SK-N-SH (cell line): ENCODE results near the gene ENDOV. TPM values are rescaled to one million over a fixed set of nuclear protein-coding genes. Genes with fewer than 3 reads are reported as not detected.

Source experiments
- CTCF ChIA-PET: fragments of 300-600, 350-600 bp; formaldehyde crosslinking; extraction: SDS; loops from one replicate; lab custom pipeline; 2021; lab: Yijun Ruan, JAX
- POLR2A ChIA-PET: fragments of 350-600 bp; sonication (Branson Sonifier 250); formaldehyde crosslinking; extraction: SDS; loops from one replicate; lab custom pipeline; 2020; ENCODE audit warnings: antibody characterized with exemption, inconsistent platforms; lab: Yijun Ruan, JAX
- DNase-seq: peaks from one replicate; pipeline ENCODE4 v3.0.0; 2012
- H2AFZ ChIP-seq: fragments of 200-600 bp; sonication (generic); 2 replicates; pipeline ENCODE4 v1.8.1; 2016; ENCODE audit warnings: antibody characterized with exemption, mild to moderate bottlenecking, low read depth
- H3F3A ChIP-seq: fragments of 200-600 bp; sonication (generic); replicated peaks from 2 replicates; pipeline ENCODE3; 2016; ENCODE audit warnings: antibody characterized with exemption, mild to moderate bottlenecking; ENCODE audit not compliant: insufficient read depth
- H3K27ac ChIP-seq, 2 experiments: fragments of 200-500 bp in 1 of 2; fragments of 200-600 bp in 1 of 2; sonication (Bioruptor generic) in 1 of 2; sonication (generic), shearing (Covaris generic) in 1 of 2; 2 replicates each; pipeline versions ENCODE4 v1.5.1 to v1.6.1; 2014 to 2016; ENCODE audit warnings: low read depth in 2 of 2, inconsistent platforms in 1 of 2, low read length in 1 of 2, mild to moderate bottlenecking in 1 of 2, mixed read lengths in 1 of 2
- H3K27me3 ChIP-seq: fragments of 200-600 bp; sonication (generic), shearing (Covaris generic); 2 replicates; pipeline ENCODE4 v1.6.1; 2016; ENCODE audit warnings: mixed run types; ENCODE audit not compliant: insufficient read depth
- H3K36me3 ChIP-seq, 2 experiments: fragments of 200-500 bp in 1 of 2; fragments of 200-600 bp in 1 of 2; sonication (Bioruptor generic) in 1 of 2; sonication (generic) in 1 of 2; replicated peaks in 1 of 2; 2 replicates each; pipeline versions ENCODE3 to v1.5.1; 2014 to 2016; ENCODE audit warnings: low read length in 1 of 2, mild to moderate bottlenecking in 1 of 2; ENCODE audit not compliant: insufficient read depth in 2 of 2, control insufficient read depth in 1 of 2
- H3K4me1 ChIP-seq, 2 experiments: fragments of 200-500 bp in 1 of 2; fragments of 200-600 bp in 1 of 2; sonication (Bioruptor generic) in 1 of 2; sonication (generic), shearing (Covaris generic) in 1 of 2; 2 replicates each; pipeline versions ENCODE4 v1.5.1 to v1.6.1; 2014 to 2016; ENCODE audit warnings: low read depth in 1 of 2, low read length in 1 of 2, mixed run types in 1 of 2; ENCODE audit not compliant: insufficient read depth in 2 of 2, control insufficient read depth in 1 of 2
- H3K4me2 ChIP-seq: fragments of 200-600 bp; sonication (generic), shearing (Covaris generic); 2 replicates; pipeline ENCODE4 v1.6.1; 2017; ENCODE audit warnings: mixed run types
- H3K4me3 ChIP-seq, 2 experiments: fragments of 200-500 bp in 1 of 2; fragments of 200-600 bp in 1 of 2; sonication (Bioruptor generic) in 1 of 2; sonication (generic), shearing (Covaris generic) in 1 of 2; 2 replicates each; pipeline versions ENCODE4 v1.5.1 to v1.8.1; 2014 to 2016; ENCODE audit warnings: low read depth in 2 of 2, inconsistent platforms in 1 of 2, low read length in 1 of 2, mild to moderate bottlenecking in 1 of 2, mixed read lengths in 1 of 2, moderate library complexity in 1 of 2
- H3K79me2 ChIP-seq: fragments of 200-600 bp; sonication (generic); 2 replicates; pipeline ENCODE4 v1.8.1; 2017; ENCODE audit warnings: mild to moderate bottlenecking; ENCODE audit not compliant: insufficient read depth
- H3K9ac ChIP-seq: fragments of 200-600 bp; sonication (generic); 2 replicates; pipeline ENCODE4 v1.6.1; 2017; ENCODE audit warnings: mixed run types
- H3K9me2 ChIP-seq: fragments of 200-600 bp; sonication (generic); 2 replicates; pipeline ENCODE4 v1.6.1; 2017; ENCODE audit warnings: mixed run types
- H3K9me3 ChIP-seq: fragments of 200-600 bp; sonication (generic); 2 replicates; pipeline ENCODE4 v1.6.1; 2017; ENCODE audit warnings: mixed run types, mild to moderate bottlenecking, moderate library complexity
- H4K20me1 ChIP-seq: fragments of 200-600 bp; sonication (generic); 2 replicates; pipeline ENCODE4 v1.6.1; 2017; ENCODE audit warnings: mild to moderate bottlenecking, mixed run types; ENCODE audit not compliant: insufficient read depth
- CHD2 ChIP-seq: fragments of 150-350 bp; IDR thresholded peaks from 2 replicates; pipeline ENCODE4 v1.6.1; 2018; ENCODE audit warnings: low read length; ENCODE audit not compliant: partially characterized antibody
- ELF1 ChIP-seq: IDR thresholded peaks from 2 replicates; pipeline ENCODE4 v1.4.0; 2012
- FOXJ3 ChIP-seq: sonication (generic); formaldehyde crosslinking; IDR thresholded peaks from 2 replicates; pipeline ENCODE4 v1.5.1; 2020; ENCODE audit warnings: mild to moderate bottlenecking, missing genetic modification reagents
- GABPA ChIP-seq: IDR thresholded peaks from 2 replicates; pipeline ENCODE4 v1.4.0; 2012; ENCODE audit warnings: low read depth, mild to moderate bottlenecking
- JUND ChIP-seq: IDR thresholded peaks from 2 replicates; pipeline ENCODE4 v1.4.0; 2012
- MEF2A ChIP-seq: IDR thresholded peaks from 2 replicates; pipeline ENCODE4 v1.4.0; 2012; ENCODE audit warnings: low read depth, borderline replicate concordance
- NFIC ChIP-seq: IDR thresholded peaks from 2 replicates; pipeline ENCODE4 v1.4.0; 2012; ENCODE audit warnings: borderline replicate concordance
- POLR2AphosphoS5 ChIP-seq: IDR thresholded peaks from 2 replicates; pipeline ENCODE4 v1.6.1; 2012; ENCODE audit warnings: low read depth, low read length
- RAD21 ChIP-seq: IDR thresholded peaks from 2 replicates; pipeline ENCODE4 v1.6.1; 2012; ENCODE audit warnings: mild to moderate bottlenecking, low read length
- RCOR1 ChIP-seq: fragments of 150-350 bp; IDR thresholded peaks from 2 replicates; pipeline ENCODE4 v1.6.1; 2017; ENCODE audit warnings: antibody characterized with exemption, low read length
- RXRA ChIP-seq: IDR thresholded peaks from 2 replicates; pipeline ENCODE4 v1.4.0; 2012; ENCODE audit warnings: low read depth, mild to moderate bottlenecking, borderline replicate concordance
- SIN3A ChIP-seq: IDR thresholded peaks from 2 replicates; pipeline ENCODE4 v1.6.1; 2012; ENCODE audit warnings: low read depth, mild to moderate bottlenecking, low read length, moderate library complexity, borderline replicate concordance
- SMC3 ChIP-seq: IDR thresholded peaks from 2 replicates; pipeline ENCODE4 v1.6.1; 2012; ENCODE audit warnings: low read depth, low read length, improper control_type of control experiment
- TAF1 ChIP-seq: IDR thresholded peaks from 2 replicates; pipeline ENCODE4 v1.6.1; 2012; ENCODE audit warnings: low read depth, mild to moderate bottlenecking, low read length, moderate library complexity, borderline replicate concordance
- TCF12 ChIP-seq: IDR thresholded peaks from 2 replicates; pipeline ENCODE4 v1.4.0; 2012
- TEAD4 ChIP-seq: IDR thresholded peaks from 2 replicates; pipeline ENCODE4 v1.4.0; 2012; ENCODE audit warnings: mild to moderate bottlenecking, borderline replicate concordance; ENCODE audit not compliant: insufficient read depth
- WGBS: methylation state at CpG from one replicate; pipeline ENCODE4 v1.1.6; 2017; ENCODE audit warnings: low lambda C conversion rate; 5-methylcytosine and 5-hydroxymethylcytosine counted together
- polyA plus RNA-seq, 3 experiments: library from polyadenylated mRNA; depleted of rRNA; stranded (reverse); fragments of >200 nt; gene quantifications; 2 replicates each; pipeline ENCODE4 v1.2.3, GENCODE V29; 2012
- TF ChIP-seq, protein P1 (sequence below): IDR thresholded peaks from 2 replicates; pipeline ENCODE4; 2012
- TF ChIP-seq, protein P2 (sequence below): fragments of 150-350 bp; IDR thresholded peaks from 2 replicates; pipeline ENCODE4 v1.6.1; 2016; ENCODE audit warnings: mild to moderate bottlenecking, low read depth, low read length
- TF ChIP-seq, protein P3 (sequence below): IDR thresholded peaks from 2 replicates; pipeline ENCODE4 v1.4.0; 2012; ENCODE audit warnings: low read depth, borderline replicate concordance
- TF ChIP-seq, protein P4 (sequence below): IDR thresholded peaks from 2 replicates; pipeline ENCODE4 v1.4.0; 2012; ENCODE audit warnings: low read depth

Gene ENDOV
- polyA plus RNA-seq, 1 of the 3 experiments (the other 2 are of a cell fraction), result 83.6 TPM

DNA sequence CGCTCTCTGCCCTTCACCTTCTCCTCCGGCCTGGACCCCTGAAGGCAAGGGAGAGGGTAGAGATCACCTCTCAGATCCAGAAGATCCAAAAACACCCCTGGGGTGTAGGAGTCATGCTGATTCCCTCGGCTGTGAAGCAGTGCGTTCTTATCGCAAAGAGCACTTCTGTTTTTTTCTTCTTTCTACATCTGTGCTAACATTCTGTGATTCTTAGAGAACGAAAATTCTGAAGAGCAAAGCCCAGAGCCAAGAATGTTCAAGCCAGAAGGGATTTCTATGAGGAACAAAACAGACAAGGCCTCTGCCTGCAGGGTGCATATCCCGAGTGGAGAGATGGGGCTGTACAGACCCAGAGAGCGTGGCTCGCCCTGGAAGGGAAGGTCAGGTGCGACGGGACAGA, 44.3 kb downstream of the ENDOV start:
- no peak overlapping the region for H3K4me3 ChIP-seq
- no peak overlapping the region for H2AFZ ChIP-seq
- H3F3A ChIP-seq, result peaks cover 5% of the 10 kb centered on the region
- H3K4me2 ChIP-seq, result no peak overlapping the region
- peaks cover 20% of the 10 kb centered on the region; the same call in 1 of the 2 replicates for H3K27me3 ChIP-seq
- POLR2A ChIA-PET, result no interaction called here
- CTCF ChIA-PET, result interaction anchor here (0.9 to 1.1 kb wide), 2 partner anchors 16 to 32 kb away, joined by 3 to 4 read pairs; no protein-coding TSS in a partner anchor
- WGBS, result 68% methylated on average over 11 of the region's 11 CpGs
- no peaks in the 10 kb centered on the region for H3K9me2 ChIP-seq
- H3K4me1 ChIP-seq, result peaks cover 0 to 8% of the 10 kb centered on the region in 2 experiments; a peak in 1 of 4 replicates
- H3K79me2 ChIP-seq, result no peaks in the 10 kb centered on the region
- no peaks in the 10 kb centered on the region for H3K36me3 ChIP-seq
- no peak overlapping the region for H3K27ac ChIP-seq
- no peak for DNase-seq
- no peak overlapping the region for H3K9ac ChIP-seq
- no peak for TF ChIP-seq TEAD4
- TF ChIP-seq NFIC, result no peak
- no peak for TF ChIP-seq MEF2A
- TF ChIP-seq CHD2, result no peak
- TF ChIP-seq FOXJ3 (CRISPR knock-in tag), result no peak
- TF ChIP-seq, protein P1, sequence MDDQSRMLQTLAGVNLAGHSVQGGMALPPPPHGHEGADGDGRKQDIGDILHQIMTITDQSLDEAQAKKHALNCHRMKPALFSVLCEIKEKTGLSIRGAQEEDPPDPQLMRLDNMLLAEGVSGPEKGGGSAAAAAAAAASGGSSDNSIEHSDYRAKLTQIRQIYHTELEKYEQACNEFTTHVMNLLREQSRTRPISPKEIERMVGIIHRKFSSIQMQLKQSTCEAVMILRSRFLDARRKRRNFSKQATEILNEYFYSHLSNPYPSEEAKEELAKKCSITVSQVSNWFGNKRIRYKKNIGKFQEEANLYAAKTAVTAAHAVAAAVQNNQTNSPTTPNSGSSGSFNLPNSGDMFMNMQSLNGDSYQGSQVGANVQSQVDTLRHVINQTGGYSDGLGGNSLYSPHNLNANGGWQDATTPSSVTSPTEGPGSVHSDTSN, result no peak
- TF ChIP-seq, protein P2, sequence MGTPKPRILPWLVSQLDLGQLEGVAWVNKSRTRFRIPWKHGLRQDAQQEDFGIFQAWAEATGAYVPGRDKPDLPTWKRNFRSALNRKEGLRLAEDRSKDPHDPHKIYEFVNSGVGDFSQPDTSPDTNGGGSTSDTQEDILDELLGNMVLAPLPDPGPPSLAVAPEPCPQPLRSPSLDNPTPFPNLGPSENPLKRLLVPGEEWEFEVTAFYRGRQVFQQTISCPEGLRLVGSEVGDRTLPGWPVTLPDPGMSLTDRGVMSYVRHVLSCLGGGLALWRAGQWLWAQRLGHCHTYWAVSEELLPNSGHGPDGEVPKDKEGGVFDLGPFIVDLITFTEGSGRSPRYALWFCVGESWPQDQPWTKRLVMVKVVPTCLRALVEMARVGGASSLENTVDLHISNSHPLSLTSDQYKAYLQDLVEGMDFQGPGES, result no peak
- TF ChIP-seq SIN3A, result no peak
- no peak for TF ChIP-seq JUND
- TF ChIP-seq, protein P3, sequence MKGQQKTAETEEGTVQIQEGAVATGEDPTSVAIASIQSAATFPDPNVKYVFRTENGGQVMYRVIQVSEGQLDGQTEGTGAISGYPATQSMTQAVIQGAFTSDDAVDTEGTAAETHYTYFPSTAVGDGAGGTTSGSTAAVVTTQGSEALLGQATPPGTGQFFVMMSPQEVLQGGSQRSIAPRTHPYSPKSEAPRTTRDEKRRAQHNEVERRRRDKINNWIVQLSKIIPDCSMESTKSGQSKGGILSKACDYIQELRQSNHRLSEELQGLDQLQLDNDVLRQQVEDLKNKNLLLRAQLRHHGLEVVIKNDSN, result no peak
- TF ChIP-seq RAD21, result no peak
- TF ChIP-seq POLR2AphosphoS5, result no peak
- TF ChIP-seq, protein P4, sequence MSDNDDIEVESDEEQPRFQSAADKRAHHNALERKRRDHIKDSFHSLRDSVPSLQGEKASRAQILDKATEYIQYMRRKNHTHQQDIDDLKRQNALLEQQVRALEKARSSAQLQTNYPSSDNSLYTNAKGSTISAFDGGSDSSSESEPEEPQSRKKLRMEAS, result no peak
- no peaks in the 10 kb centered on the region for H4K20me1 ChIP-seq
- H3K9me3 ChIP-seq, result no peaks in the 10 kb centered on the region

DNA sequence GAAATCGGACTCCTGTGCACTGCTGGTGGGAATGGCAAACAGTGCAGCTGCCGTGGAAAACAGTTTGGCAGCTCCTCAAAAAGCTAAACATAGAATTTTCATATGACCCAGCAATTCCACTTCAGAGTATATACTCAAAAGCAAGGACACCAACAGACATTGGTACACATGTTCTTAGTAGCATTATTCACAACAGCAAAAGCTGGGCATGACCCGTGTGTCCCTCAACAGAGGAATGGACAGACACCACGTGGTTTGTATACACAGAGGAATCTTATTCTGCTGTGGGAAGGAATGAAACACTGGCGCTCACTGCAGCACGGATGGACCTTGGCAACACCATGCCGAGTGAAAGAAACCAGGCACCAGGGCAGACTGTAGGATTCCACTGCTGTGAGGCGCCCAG, 45.5 kb downstream of the ENDOV start:
- Histone ChIP-seq H2AFZ (no peak overlapping the region), H3K27ac (no peak overlapping the region), H3F3A (peaks cover 2% of the 10 kb centered on the region), H3K27me3 (peaks cover 30% of the 10 kb centered on the region), H3K9ac (no peak overlapping the region), H3K79me2 (no peaks in the 10 kb centered on the region), H3K4me3 (no peak overlapping the region), H3K9me2 (no peaks in the 10 kb centered on the region), H3K9me3 (no peaks in the 10 kb centered on the region)
- CTCF ChIA-PET, result no interaction called here
- WGBS, result 56% methylated on average over 8 of the region's 8 CpGs
- TF ChIP-seq RXRA (no peak), GABPA (no peak), ELF1 (no peak), TCF12 (no peak), FOXJ3 (CRISPR knock-in tag) (no peak), RCOR1 (no peak), MEF2A (no peak), SIN3A (no peak), TAF1 (no peak), SMC3 (no peak)
- TF ChIP-seq, protein P2, result no peak
- TF ChIP-seq, all 33 proteins: peak for 0
- H4K20me1 ChIP-seq, result no peaks in the 10 kb centered on the region
- H3K4me2 ChIP-seq, result no peak overlapping the region
- H3K36me3 ChIP-seq, result no peaks in the 10 kb centered on the region
- H3K4me1 ChIP-seq, result peaks cover 0 to 5% of the 10 kb centered on the region in 2 experiments; a peak in 1 of 4 replicates
- POLR2A ChIA-PET, result no interaction called here
- no peak for DNase-seq
